GM18502 (cell line): ENCODE results near the gene TMC2.
"Not testable (repeated sequence)": the region's sequence is repeated elsewhere in the genome, so short reads cannot be mapped to it uniquely, and the experiment has no call there.

Experiments
- ATAC-seq: cut with Tn5 transposase; IDR thresholded peaks from one replicate; pipeline ENCODE4 v1.9.1; 2021; ENCODE audit warnings: mild to moderate bottlenecking; ENCODE audit not compliant: unreplicated experiment, poor library complexity

TMC2 gene

GRCh38 chr20:2656471-2657117 lies 120.2 kb downstream of the TMC2 start:
- no peak for ATAC-seq

DNA sequence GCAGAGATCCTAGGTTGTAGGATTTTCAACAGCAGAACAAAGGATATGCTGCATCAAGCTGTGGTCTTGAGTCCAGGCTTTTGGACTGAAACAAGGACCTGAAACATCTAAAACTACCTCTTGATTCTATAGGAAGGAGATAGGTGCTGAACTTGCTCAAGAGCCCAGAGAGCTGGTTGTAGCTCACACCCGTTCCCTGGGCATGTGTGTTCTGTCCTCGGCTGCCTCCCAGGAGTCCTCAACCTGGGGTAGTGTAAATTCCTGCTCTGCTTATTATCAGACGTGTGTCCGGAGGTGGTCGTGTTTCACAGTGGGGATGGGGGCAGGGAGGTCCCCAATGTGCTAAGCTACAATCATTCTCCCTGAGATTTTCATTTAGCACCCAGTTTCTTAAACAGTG lies 120.9 kb downstream of the TMC2 start:
- no peak for ATAC-seq

- ATAC-seq: no peak
Observed at GRCh38 chr20:2657674-2658073, 121.3 kb downstream of the TMC2 start.

DNA sequence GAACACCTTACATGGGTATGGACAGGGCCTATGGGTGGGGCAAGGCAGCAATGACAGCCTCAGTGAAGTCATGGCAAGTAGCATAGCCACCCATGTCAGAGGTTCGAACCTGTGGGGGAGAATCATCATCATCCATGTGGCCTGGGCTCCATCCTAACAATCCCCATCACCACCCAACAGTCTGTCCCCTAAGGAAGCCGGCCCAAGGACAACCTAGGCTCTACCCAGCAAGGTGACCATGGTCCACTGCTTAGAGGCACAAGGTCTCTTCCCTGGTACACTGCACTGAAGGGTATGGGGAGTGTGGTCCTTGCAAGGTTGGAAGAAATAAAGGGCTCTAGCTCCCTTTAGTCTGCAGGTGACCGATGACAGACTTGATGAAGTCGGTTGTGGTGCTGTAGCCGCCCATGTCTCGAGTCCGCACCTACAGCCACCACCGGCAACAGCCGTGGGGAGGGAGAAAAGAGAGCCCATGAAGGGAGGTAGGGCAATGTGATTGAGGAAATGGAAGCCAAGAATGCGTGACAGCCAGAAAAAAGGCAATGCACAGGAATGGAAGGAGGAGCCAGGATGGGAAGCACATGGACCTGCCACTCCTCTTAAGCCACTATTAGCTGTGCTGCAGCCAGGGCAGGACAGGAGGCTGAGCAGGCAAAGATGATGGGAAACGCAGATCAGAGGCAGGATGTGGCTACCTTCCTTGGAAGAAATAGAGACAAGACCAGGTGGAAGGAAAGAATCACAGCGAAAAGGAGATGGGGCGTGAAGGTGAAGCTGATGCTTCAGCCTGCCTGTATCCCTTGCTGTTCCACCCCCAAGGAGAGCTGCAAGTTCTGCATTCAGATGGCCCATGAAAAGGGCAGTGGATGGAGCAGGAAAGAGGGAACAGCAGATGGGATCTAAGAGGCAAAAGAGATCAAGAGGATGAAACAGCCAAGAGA lies 122.3 kb downstream of the TMC2 start:
- no peak for ATAC-seq

DNA sequence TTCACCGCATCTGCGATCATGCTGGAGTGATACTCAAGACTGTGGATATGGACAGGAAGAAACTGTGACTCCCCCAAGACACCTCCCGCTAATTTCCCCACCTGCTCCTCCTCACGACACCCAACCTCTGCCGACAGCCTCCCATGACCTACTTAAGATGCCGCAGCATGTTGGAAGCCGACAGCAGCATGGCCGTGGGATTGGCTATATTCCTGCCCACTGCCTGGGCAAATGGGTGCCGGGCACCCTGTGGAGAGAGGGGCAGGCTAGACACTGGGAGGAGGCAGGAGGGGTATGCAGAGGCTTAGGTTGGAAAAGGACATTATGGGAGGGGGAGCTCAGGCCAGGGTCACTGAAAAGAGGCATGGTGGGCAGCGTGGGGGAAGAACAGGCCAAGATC lies 123.2 kb downstream of the TMC2 start:
- no peak for ATAC-seq

- ATAC-seq: no peak
Observed at GRCh38 chr20:2663364-2663886, 127.1 kb downstream of the TMC2 start.

DNA sequence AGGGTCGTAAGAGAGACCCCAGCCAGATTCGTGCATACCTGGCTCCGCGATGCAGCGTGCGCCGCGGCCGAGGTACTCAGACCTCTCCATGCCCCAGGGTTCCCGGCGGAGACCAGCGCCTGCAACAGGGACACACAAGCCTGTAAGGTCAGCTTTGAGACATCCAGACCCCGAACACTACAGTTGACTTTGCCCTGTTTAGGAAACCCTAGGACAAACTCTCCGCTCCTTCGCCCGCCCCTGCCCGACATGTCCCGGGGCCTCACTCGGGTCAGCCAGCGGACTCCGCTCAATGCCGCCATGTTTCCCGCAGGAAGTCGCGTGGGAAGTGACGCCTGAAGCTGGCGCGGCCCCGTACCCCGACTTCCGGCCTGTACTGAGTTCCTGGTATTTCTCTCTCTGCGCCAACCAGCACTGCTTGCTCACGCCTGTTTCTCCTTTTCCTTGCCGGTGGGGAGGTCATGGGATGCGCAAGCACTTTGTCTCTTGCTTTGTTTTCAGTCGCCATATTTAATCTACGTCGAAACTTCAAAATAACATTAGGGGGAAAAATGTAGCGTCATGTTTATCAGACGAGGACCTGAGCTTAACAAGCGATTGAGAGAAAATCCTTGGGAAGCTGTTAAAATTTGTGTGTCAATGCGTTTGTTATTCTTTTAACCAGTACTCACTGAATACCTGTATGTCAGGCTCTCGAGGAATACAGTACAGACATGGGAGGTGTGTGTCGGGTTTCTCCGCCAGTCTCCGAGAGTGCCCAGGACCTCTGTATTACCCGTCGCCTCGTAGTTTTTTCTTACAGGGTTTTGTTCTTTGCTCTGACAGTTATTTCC lies 127.7 kb downstream of the TMC2 start, which contains the start of gene IDH3B:
Gene IDH3B (minus strand): TSS at position 330 of the 833 bp plus-strand sequence. CDS start 28 bp downstream, at position 302.
- peak; percentile 92 for ATAC-seq

DNA sequence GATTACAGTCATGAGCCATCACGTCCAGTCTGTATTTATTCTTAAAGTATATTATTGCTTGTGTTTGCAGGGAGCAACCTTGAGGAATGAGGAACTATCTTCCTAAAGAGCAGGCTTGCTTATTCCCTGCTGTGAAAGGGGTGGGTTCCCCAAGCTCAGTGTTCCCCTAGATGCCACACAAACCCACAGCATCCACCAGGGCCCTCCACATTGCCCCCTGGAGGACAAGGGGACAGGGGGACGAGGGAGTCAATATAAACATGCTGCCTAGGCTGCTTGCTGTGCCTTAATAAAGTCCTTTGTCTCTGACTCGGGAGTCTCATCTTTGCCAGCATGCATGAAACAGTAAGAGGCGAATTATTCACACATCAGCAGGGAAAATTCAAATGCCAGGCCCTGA lies 135.6 kb downstream of the TMC2 start:
- no peak for ATAC-seq

DNA sequence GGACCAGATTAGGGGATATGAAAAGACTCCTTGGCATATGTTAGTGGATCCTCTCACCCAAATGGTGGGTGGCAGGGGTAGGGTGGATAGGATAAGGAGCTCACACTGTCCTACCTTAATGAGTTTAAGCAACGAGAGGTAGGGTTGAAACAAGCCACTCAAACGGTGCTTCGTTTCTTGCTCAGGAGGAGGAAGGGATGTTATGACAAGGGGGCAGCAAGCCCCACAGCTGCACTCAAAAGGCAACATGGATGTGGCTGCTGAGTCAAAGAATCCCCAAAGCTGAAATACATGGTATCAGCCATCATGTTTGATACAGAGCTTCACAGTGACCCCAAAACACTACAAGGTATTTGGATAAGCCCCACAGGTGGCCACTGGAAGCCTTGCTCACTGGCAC lies 136.1 kb downstream of the TMC2 start:
- ATAC-seq: no peak

DNA sequence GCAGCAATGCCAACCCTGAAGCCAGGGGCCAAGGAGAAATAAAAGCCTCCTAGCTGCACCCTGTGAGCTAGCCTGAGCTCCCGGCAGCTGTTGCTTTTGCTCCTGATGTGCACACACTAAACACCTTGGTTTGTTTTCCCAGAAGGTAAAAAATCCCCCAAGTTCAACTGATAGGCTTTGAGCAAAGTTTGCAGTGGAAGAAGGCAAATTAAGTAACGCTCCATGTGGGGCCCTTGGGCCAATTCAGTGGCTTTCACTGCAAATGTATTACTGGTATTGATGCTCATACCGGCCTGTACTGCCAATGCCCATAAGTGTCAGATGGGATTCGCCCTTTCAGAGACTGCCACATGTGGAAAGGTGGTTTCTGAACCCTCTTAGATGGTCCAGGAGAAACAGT lies 137.1 kb downstream of the TMC2 start:
- ATAC-seq: no peak

- no peak for ATAC-seq
Observed at GRCh38 chr20:2680046-2680445, 143.7 kb downstream of the TMC2 start.

DNA sequence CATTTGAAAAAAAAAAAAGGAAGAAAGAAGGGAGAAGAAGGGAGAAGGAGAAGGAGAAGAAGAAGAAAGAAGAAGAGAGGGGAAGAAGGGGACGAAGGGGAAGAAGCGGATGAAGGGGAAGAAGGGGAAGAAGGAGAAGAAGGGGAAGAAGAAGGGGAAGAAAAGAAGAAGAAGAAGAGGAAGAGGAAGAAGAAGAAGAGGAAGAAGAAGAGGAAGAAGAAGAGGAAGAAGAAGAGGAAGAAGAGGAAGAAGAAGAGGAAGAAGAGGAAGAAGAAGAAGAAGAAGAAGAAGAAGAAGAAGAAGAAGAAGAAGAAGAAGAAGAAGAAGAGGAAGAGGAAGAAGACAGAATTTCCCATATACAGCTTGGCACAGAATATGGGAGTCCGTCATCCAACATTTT lies 145.7 kb downstream of the TMC2 start:
- ATAC-seq: not testable (repeated sequence)

DNA sequence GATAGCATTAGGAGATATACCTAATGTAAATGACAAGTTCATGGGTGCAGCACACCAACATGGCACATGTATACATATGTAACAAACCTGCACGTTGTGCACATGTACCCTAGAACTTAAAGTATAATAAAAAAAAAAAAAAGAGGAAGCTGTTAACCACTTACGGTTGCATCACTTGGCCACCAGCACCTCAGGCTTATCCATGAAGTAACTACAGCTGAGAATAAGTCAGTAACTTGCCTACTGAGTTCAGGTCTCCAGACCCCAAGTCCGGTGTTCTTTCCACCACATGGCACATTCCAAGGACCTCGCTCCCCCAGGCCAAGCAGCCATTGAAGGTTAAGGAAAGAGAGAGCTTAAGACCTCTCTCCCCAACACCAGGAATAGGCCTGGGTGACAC lies 148.4 kb downstream of the TMC2 start:
- ATAC-seq: not testable (repeated sequence)

- no peak for ATAC-seq
Observed at GRCh38 chr20:2687514-2687913, 151.1 kb downstream of the TMC2 start.

GRCh38 chr20:2688041-2688591 lies 151.7 kb downstream of the TMC2 start:
- ATAC-seq: no peak

GRCh38 chr20:2690213-2690612 lies 153.8 kb downstream of the TMC2 start:
- ATAC-seq: no peak

- ATAC-seq: no peak
Observed at GRCh38 chr20:2690718-2691117, 154.3 kb downstream of the TMC2 start.

DNA sequence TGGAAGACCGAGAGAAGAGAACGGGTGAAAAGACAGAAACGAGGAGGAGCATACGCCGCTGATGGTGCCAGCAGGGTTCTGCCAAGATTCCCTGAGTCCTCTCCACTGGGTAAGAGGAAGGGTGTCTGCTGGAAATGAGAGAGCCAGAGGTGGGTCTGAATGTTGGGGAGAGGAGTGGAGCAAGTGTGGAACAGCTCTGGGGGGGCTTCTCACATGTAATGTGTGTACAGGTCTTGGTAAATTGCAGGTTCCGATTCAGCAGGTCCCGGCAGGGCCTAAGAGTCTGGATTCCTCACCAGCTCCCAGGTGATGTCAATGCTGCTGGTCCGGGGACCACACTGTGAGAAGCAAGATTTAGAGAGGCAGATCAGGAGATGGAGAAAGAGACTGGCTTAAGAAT lies 154.8 kb downstream of the TMC2 start:
- ATAC-seq: no peak
